GM12878 (cell line): ENCODE results near the gene SMIM43. TPM values are rescaled to one million over a fixed set of nuclear protein-coding genes. Genes with fewer than 3 reads are reported as not detected.

Source experiments
- ATAC-seq: fragments of 200-7000 bp; cut with Tn5 transposase; 3 replicates; pipeline ENCODE4 v1.9.1; 2020; ENCODE audit warnings: mild to moderate bottlenecking, moderate library complexity
- BruUV-seq: library from RNA; stranded (reverse); fragments of 400-500 nt; replicated peaks from 2 replicates; lab custom pipeline; 2021; lab: Mats Ljungman, UMichigan
- CTCF ChIA-PET: fragments of 300-600 bp; sonication (Branson Sonifier 250); formaldehyde crosslinking; extraction: SDS; loops from one replicate; lab custom pipeline; 2021; ENCODE audit warnings: inconsistent platforms; lab: Yijun Ruan, JAX
- POLR2A ChIA-PET: fragments of 350-600 bp; formaldehyde crosslinking; extraction: SDS; loops from one replicate; lab custom pipeline; 2021; ENCODE audit warnings: inconsistent platforms; lab: Charles Lee
- RAD21 ChIA-PET: fragments of 300-600 bp; sonication (Branson Sonifier 250); formaldehyde crosslinking; loops from one replicate; lab custom pipeline; 2023; ENCODE audit warnings: antibody characterized with exemption; ENCODE audit not compliant: unreplicated experiment; lab: Charles Lee
- SMC1A ChIA-PET: fragments of 300-600 bp; sonication (Branson Sonifier 250); formaldehyde crosslinking; loops from one replicate; lab custom pipeline; 2023; ENCODE audit not compliant: unreplicated experiment, uncharacterized antibody; lab: Charles Lee
- DNase-seq: peaks from one replicate; pipeline ENCODE4 v3.0.0-alpha.2; 2011; ENCODE audit warnings: low read depth, low spot score
- FAIRE-seq: peaks from 3 replicates; lab custom pipeline; 2011; peaks lifted over from hg19 to GRCh38; lab: Jason Lieb, UNC
- H2AFZ ChIP-seq: 2 replicates; pipeline ENCODE4 v1.6.0; 2011; ENCODE audit warnings: low read depth, low read length, control low read depth; ENCODE audit not compliant: control insufficient read depth
- H3K27ac ChIP-seq: 2 replicates; pipeline ENCODE4 v1.5.1; 2011; ENCODE audit warnings: control low read depth; ENCODE audit not compliant: control insufficient read depth, insufficient read depth
- H3K27me3 ChIP-seq, 2 experiments: replicated peaks in 1 of 2; 2 replicates each; pipeline versions ENCODE4 v1.6.0 to v1.6.1; 2011; ENCODE audit warnings: low read length in 1 of 2; ENCODE audit not compliant: control insufficient read depth in 2 of 2, insufficient read depth in 2 of 2
- H3K36me3 ChIP-seq, 2 experiments: 2 replicates each; pipeline ENCODE4 v1.5.1; 2011; ENCODE audit warnings: low read length in 1 of 2; ENCODE audit not compliant: control insufficient read depth in 2 of 2, insufficient read depth in 2 of 2
- H3K4me1 ChIP-seq: 2 replicates; pipeline ENCODE4 v1.6.1; 2011; ENCODE audit warnings: mild to moderate bottlenecking, low read length, moderate library complexity, mixed read lengths; ENCODE audit not compliant: control insufficient read depth, insufficient read depth
- H3K4me2 ChIP-seq: 2 replicates; pipeline ENCODE4 v1.6.0; 2011; ENCODE audit warnings: control low read depth; ENCODE audit not compliant: control insufficient read depth, insufficient read depth
- H3K4me3 ChIP-seq: fragments of 200-600 bp; sonication (generic); 2 replicates; pipeline ENCODE4 v1.5.1; 2016
- H3K79me2 ChIP-seq: 2 replicates; pipeline ENCODE4 v1.6.0; 2011; ENCODE audit warnings: low read length; ENCODE audit not compliant: control insufficient read depth, insufficient read depth
- H3K9ac ChIP-seq: 2 replicates; pipeline ENCODE4 v1.8.0; 2011; ENCODE audit warnings: low read length, control low read depth, mixed read lengths; ENCODE audit not compliant: control insufficient read depth, insufficient read depth
- H3K9me3 ChIP-seq: replicated peaks from 3 replicates; pipeline ENCODE4 v1.5.1; 2011; ENCODE audit warnings: mild to moderate bottlenecking, low read length; ENCODE audit not compliant: control insufficient read depth, insufficient read depth
- H4K20me1 ChIP-seq: 2 replicates; pipeline ENCODE4 v1.6.0; 2011; ENCODE audit not compliant: control insufficient read depth, insufficient read depth
- MAX ChIP-seq: IDR thresholded peaks from 2 replicates; pipeline ENCODE4 v1.6.1; 2012; ENCODE audit warnings: low read depth, low read length, improper control_type of control experiment
- RELB ChIP-seq: fragments of 450-650 bp; IDR thresholded peaks from 2 replicates; pipeline ENCODE4 v1.6.1; 2017; ENCODE audit warnings: low read depth, mild to moderate bottlenecking, moderate library complexity
- WRNIP1 ChIP-seq: IDR thresholded peaks from 2 replicates; pipeline ENCODE4 v1.6.1; 2011; ENCODE audit warnings: low read depth, low read length, improper control_type of control experiment, borderline replicate concordance
- WGBS: methylation state at CpG from one replicate; pipeline ENCODE4 v1.1.6; 2016; ENCODE audit warnings: low lambda C conversion rate; ENCODE audit not compliant: insufficient replicate concordance, insufficient coverage; ENCODE audit errors: missing lambda C conversion rate; 5-methylcytosine and 5-hydroxymethylcytosine counted together
- in situ Hi-C: fragments of 300-500 bp; cut with MboI; formaldehyde crosslinking; loops from 9 replicates; pipeline ENCODE4 v1.14.3; 2018; ENCODE audit warnings: mixed read lengths
- intact Hi-C: fragments of 100-400 bp; cut with micrococcal nuclease; formaldehyde crosslinking; loops from one replicate; pipeline ENCODE4 v1.14.2; 2022; ENCODE audit not compliant: unreplicated experiment
- polyA plus RNA-seq, 11 experiments: library from polyadenylated mRNA; depleted of rRNA in 4 of 11; unstranded in 6 of 11; stranded (reverse) in 5 of 11; fragments of >200 nt; fragmentation: Nextera tagmentation in 4 of 11; fragmentation: Illumina TruSeq in 1 of 11; extraction: Ambion mirVana in 4 of 11; extraction: Trizol in 1 of 11; gene quantifications; 1 replicate in 1 of 11; 2 replicates in 10 of 11; pipeline versions ENCODE4 v1.2.1 to v1.2.3, GENCODE V29; 2011 to 2016; ENCODE audit warnings: inconsistent platforms in 2 of 11, missing spikeins in 2 of 11, low read depth in 1 of 11
- total RNA-seq, 4 experiments: library from RNA; depleted of rRNA in 3 of 4; stranded (reverse); fragments of >200 nt in 3 of 4; fragmentation: Illumina TruSeq in 1 of 4; extraction: Trizol in 1 of 4; gene quantifications; 2 replicates each; pipeline versions ENCODE4 v1.2.1 to v1.2.3, GENCODE V29; 2013 to 2021

Gene SMIM43
- total and polyA plus RNA-seq, 10 of the 15 experiments (the other 5 are each of a cell fraction or from before 2014, with no cell fraction given), result 0.12 TPM; not detected in 9

GRCh38 chr4:121811122-121811521 lies 46.2 kb upstream of the SMIM43 start:
- intact Hi-C loops, result no loop called here
- ChIA-PET CTCF (interaction anchor here (1.2 to 1.3 kb wide), 2 partner anchors 15 to 349 kb away, joined by 3 read pairs; no protein-coding TSS in a partner anchor), SMC1A (interaction anchor here (0.8 to 1.8 kb wide), 3 partner anchors 14 to 33 kb away, joined by 3 to 9 read pairs (median 3); no protein-coding TSS in a partner anchor), RAD21 (interaction anchor here (0.9 to 1.7 kb wide), 3 partner anchors 9 to 13 kb away, joined by 3 to 6 read pairs (median 3); no protein-coding TSS in a partner anchor), POLR2A (interaction anchor here (1.2 kb wide), 2 partner anchors 9 to 10 kb away, joined by 3 to 5 read pairs; partner anchors contain the start of gene EXOSC9)
- Histone ChIP-seq H2AFZ (no peak overlapping the region), H3K4me1 (no peaks in the 10 kb centered on the region), H4K20me1 (no peaks in the 10 kb centered on the region), H3K9ac (no peak overlapping the region), H3K79me2 (no peaks in the 10 kb centered on the region), H3K27ac (no peak overlapping the region), H3K36me3 (peaks cover 1 to 28% of the 10 kb centered on the region in 2 experiments; a peak in 3 of 4 replicates), H3K4me3 (no peak overlapping the region), H3K4me2 (no peak overlapping the region), H3K27me3 (no peaks in the 10 kb centered on the region), H3K9me3 (no peaks in the 10 kb centered on the region)
- no TSS peak for BruUV-seq
- FAIRE-seq, result no peak
- in situ Hi-C loops, result no loop called here
- TF ChIP-seq MAX, result no peak
- no peak for DNase-seq
- ATAC-seq, result peak; percentile 40

- DNase-seq, result no peak
- POLR2A ChIA-PET, result interaction anchor here (0.6 to 0.9 kb wide), 3 partner anchors 12 to 114 kb away, joined by 3 read pairs; no protein-coding TSS in a partner anchor
- H3K36me3 ChIP-seq, result peaks cover 0 to 28% of the 10 kb centered on the region in 2 experiments; a peak in 3 of 4 replicates
- 99% methylated on average over 4 of the region's 4 CpGs for WGBS
- no peak overlapping the region for H3K9ac ChIP-seq
- no peak overlapping the region for H3K4me3 ChIP-seq
- no peaks in the 10 kb centered on the region for H3K4me1 ChIP-seq
- TF ChIP-seq RELB, result no peak
- TF ChIP-seq WRNIP1, result no peak
- TF ChIP-seq, all 136 proteins: peak for 0
- FAIRE-seq (no peak), ATAC-seq (no peak)
- BruUV-seq, result no TSS peak
- no peak overlapping the region for H3K27ac ChIP-seq
- ChIA-PET RAD21 (no interaction called here), SMC1A (interaction anchor here (0.7 to 1.4 kb wide), 3 partner anchors 10 to 213 kb away, joined by 3 read pairs; no protein-coding TSS in a partner anchor), CTCF (no interaction called here)
- no peak overlapping the region for H3K4me2 ChIP-seq
- no peaks in the 10 kb centered on the region for H4K20me1 ChIP-seq
- no peaks in the 10 kb centered on the region for H3K27me3 ChIP-seq
- in situ Hi-C loops (no loop called here), intact Hi-C loops (no loop called here)
- H3K79me2 ChIP-seq, result peaks cover 33% of the 10 kb centered on the region
- no peak overlapping the region for H2AFZ ChIP-seq
- no peaks in the 10 kb centered on the region for H3K9me3 ChIP-seq
These were observed 41.4 kb upstream of the SMIM43 start for GRCh38 chr4:121806411-121806810.
